Midbrain (tissue), 1 donor: ENCODE data around the gene CRELD2.
A peak's percentile ranks its signal among the peaks of the same experiment; 100 is the strongest.

Experiments
- DNase-seq: peaks from one replicate; lab custom pipeline; 2025; lab: John Stamatoyannopoulos, UW

The CRELD2 gene

DNA sequence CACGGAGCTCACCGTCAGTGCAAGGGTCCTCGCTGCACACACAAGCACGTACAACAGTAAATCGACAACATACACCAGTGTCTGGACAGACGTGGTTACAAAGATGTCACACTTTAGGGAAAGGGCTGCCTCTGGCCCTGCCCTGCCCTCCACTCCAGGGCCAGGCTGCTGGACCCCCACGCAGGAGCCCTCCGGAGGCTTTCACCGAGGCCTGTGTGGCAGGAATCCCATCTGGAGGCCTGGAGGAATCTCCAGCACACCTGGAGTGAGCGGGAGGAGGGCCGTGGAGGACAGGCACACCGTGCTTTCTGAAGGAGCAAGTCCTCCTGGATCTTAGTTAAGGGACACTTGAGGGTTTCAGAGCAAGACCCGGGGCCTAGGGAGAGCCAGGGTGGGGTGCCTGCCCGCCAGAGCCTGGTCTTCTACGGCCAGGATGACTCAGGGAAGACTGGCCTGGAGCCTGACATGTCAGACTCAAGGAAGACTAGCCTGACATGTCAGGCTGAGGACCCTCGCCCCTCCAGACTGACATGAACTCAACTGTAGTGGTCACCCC, 40.0 kb downstream of the CRELD2 start:
- DNase-seq = no peak

DNA sequence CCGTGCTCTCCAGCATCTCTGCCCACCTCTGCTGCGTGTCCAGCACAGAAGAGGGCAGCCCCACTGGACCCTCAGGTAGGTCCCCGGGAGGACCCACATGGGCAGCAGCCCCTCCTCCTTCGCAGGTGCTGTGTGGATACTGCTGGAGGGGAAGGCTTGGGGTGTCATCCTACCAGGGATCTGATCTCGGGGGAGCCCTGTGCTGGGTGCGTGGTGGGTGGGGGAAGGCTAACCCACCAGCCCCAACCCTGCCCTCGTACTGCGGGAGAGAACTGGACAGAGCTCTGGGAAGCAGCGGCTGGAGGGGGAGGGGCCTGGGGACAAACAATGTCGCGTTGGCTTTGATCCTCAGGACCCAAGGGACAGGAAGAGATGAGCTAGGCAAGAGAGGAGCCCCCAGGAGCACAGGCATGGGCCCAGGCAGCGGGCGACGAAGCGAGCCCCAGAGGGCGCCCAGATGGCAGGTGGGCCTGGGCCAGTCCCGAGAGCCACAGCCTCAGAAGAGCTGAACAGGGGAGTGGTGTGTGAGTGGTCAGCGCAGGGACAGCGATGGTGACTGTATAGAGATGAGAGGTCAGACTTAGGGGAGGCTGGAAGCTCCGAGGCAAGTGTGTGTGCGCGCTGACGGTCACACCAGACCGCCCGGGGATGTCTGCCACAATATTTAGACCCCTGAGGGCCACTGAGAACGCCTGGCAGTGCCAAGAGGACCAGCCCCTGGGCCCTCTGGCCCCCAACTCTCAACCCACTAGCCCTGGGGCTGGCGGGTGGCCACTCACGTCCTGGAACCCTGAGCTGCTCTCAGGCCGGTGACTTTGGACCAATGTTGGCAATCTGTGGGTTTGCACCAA, 40.7 kb downstream of the CRELD2 start:
- DNase-seq = no peak

DNA sequence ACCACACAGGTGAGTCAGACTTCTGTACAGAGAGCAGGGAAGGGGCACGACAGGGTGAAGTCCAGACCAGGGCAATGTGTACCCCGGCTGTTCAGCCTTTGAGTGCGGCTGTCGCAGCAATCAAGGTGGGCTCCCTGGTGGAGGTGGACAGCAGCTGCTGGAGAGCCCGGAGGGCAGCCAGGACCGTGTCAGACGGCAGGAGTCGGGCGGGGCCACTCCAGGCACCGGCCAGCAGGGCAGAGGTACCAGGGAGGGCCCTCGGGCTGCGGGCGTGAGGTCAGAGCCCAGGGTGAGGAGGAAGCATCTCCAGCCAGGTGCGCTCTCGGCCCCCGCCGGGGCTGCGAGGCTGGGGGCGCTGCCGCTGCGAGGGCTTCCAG, 41.3 kb downstream of the CRELD2 start:
- no peak for DNase-seq

DNA sequence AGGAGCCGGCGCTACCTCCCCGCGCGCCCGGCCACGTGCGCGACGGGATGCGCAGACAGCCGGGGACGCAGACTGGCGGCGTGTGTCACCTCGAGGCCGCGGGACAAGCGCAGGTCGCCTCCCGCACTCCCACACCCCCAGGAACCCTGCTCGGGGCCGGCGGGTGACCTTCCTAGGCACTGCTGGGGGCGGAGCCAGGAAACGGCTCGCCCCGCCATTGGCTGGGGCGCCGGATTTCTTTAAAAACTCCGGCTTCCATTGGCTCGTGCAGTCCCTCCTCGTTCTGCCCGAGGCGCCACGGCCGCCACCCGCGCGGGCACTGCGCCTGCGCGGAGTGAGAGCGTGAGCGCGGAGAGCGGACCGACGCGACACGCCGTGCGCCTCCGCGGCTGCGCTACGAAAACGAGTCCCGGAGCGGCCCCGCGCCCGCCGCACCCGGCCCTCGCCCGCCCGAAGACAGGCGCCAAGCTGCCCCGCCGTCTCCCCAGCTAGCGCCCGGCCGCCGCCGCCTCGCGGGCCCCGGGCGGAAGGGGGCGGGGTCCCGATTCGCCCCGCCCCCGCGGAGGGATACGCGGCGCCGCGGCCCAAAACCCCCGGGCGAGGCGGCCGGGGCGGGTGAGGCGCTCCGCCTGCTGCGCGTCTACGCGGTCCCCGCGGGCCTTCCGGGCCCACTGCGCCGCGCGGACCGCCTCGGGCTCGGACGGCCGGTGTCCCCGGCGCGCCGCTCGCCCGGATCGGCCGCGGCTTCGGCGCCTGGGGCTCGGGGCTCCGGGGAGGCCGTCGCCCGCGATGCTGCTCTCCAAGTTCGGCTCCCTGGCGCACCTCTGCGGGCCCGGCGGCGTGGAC, 41.9 kb downstream of the CRELD2 start, which contains the start of gene PIM3:
Gene PIM3 (plus strand): TSS at position 614 of the 846 bp plus-strand sequence. CDS start 176 bp downstream, at position 790.
- DNase-seq = peak; percentile 98

DNA sequence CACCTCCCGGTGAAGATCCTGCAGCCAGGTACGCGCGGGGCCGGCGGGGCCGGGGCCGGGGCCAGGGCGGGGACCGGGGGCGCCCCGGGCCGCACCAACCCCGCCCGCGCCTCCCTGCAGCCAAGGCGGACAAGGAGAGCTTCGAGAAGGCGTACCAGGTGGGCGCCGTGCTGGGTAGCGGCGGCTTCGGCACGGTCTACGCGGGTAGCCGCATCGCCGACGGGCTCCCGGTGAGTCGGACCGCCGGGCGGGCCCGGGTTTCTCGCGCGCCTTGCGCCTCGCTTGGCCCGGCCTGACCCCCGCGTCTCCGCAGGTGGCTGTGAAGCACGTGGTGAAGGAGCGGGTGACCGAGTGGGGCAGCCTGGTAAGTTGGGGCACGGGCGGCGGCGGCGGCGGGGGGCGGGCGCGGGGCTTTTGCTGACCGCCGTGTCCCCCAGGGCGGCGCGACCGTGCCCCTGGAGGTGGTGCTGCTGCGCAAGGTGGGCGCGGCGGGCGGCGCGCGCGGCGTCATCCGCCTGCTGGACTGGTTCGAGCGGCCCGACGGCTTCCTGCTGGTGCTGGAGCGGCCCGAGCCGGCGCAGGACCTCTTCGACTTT, 42.7 kb downstream of the CRELD2 start:
- DNase-seq = no peak

DNA sequence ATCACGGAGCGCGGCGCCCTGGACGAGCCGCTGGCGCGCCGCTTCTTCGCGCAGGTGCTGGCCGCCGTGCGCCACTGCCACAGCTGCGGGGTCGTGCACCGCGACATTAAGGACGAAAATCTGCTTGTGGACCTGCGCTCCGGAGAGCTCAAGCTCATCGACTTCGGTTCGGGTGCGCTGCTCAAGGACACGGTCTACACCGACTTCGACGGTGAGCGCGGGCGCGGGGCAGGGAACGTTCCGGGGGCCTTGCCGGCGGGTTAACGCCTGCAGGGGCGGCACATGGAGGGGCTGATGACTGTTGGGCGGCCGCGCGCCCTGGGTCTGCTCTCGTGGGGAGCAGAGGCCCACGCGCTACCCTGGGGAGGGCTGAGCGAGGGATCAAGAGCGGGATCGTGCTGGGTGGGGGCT, 43.2 kb downstream of the CRELD2 start:
- no peak for DNase-seq

DNA sequence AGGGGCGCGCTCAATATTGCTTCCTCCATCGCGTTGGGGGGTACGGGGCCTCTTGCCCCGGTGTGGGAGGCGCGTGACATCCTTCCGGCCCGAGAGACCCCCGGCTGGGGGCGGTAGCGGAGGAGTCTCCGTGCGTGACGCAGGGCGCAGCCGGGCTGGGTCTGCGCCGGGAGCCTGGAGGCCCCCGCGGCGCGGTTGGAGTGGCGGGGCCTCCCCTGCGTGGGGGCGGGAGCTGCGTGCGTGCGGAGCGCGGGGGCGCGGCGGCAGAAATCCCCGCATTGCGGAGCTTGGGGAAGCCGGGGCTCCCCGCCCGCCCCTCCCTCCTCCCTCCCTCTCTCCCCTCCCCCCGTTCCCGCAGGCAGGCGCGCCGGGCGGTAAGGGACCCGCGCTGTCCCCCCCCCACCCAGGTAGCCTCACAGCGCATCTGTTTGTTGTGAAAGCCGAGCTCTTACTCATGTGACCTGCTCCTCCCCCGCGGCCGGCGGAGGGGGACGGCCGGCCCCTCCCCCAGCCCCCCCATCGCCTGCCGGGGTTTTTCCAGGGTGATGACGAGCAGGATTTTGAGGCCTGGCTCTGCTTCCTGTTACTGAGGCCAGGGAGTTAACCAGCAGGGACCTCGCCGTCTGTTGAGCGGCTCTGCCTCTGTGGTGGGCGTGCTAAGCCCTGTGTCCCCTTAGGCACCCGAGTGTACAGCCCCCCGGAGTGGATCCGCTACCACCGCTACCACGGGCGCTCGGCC, 43.7 kb downstream of the CRELD2 start:
- DNase-seq = peak; percentile 72

DNA sequence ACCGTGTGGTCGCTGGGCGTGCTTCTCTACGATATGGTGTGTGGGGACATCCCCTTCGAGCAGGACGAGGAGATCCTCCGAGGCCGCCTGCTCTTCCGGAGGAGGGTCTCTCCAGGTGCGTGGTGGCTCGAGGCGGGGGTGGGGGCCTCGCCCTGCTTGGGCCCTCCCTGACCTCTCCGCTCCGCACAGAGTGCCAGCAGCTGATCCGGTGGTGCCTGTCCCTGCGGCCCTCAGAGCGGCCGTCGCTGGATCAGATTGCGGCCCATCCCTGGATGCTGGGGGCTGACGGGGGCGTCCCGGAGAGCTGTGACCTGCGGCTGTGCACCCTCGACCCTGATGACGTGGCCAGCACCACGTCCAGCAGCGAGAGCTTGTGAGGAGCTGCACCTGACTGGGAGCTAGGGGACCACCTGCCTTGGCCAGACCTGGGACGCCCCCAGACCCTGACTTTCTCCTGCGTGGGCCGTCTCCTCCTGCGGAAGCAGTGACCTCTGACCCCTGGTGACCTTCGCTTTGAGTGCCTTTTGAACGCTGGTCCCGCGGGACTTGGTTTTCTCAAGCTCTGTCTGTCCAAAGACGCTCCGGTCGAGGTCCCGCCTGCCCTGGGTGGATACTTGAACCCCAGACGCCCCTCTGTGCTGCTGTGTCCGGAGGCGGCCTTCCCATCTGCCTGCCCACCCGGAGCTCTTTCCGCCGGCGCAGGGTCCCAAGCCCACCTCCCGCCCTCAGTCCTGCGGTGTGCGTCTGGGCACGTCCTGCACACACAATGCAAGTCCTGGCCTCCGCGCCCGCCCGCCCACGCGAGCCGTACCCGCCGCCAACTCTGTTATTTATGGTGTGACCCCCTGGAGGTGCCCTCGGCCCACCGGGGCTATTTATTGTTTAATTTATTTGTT, 44.6 kb downstream of the CRELD2 start:
- DNase-seq = no peak

DNA sequence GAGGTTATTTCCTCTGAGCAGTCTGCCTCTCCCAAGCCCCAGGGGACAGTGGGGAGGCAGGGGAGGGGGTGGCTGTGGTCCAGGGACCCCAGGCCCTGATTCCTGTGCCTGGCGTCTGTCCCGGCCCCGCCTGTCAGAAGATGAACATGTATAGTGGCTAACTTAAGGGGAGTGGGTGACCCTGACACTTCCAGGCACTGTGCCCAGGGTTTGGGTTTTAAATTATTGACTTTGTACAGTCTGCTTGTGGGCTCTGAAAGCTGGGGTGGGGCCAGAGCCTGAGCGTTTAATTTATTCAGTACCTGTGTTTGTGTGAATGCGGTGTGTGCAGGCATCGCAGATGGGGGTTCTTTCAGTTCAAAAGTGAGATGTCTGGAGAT, 45.2 kb downstream of the CRELD2 start:
- no peak for DNase-seq

DNA sequence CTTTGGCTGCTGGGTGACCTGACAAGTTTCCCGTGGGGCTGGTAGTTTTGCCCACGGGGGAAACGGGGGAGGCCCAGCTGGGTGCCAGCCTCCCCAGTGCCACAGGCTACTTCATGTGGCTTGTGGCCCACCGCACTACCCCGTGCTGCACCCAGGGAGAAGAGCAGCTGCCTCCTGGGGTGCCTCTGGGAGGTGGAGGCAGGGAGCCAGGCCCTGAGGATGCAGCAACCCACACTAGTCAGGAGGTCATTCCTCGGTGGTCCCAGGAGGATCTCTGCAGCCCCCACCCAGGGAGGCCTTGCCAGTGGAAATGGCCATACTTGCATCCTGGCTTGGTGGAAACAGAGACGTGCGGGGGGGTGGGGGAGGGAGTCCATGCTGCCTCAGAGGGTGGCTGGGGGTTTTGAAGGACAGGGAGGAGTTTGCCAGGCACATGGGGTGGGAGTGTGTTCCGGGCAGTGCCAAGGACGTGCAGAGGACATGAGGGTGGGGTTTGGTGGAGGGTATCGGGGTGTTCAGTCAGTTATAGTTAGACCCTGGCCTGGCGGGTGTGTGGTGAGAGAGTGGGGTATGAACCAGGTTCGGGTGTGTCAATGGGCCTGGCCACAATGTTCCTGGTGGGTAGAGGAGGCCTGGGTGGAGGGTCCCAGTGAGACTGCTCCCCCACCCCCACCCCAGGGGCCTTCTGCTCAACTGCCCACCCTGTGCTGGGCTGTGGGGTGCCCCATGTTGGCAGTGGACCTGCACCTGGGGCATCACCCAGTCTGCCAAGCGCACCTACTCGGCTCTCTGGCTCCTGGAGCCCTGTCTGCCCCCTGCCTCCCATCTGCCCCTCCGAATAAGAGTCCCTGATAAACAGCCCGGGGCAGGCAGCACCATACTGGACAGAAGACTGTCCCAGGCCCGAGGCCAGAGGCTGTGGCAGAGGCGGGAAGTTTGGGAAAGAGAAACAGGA, 46.0 kb downstream of the CRELD2 start:
- DNase-seq = no peak

DNA sequence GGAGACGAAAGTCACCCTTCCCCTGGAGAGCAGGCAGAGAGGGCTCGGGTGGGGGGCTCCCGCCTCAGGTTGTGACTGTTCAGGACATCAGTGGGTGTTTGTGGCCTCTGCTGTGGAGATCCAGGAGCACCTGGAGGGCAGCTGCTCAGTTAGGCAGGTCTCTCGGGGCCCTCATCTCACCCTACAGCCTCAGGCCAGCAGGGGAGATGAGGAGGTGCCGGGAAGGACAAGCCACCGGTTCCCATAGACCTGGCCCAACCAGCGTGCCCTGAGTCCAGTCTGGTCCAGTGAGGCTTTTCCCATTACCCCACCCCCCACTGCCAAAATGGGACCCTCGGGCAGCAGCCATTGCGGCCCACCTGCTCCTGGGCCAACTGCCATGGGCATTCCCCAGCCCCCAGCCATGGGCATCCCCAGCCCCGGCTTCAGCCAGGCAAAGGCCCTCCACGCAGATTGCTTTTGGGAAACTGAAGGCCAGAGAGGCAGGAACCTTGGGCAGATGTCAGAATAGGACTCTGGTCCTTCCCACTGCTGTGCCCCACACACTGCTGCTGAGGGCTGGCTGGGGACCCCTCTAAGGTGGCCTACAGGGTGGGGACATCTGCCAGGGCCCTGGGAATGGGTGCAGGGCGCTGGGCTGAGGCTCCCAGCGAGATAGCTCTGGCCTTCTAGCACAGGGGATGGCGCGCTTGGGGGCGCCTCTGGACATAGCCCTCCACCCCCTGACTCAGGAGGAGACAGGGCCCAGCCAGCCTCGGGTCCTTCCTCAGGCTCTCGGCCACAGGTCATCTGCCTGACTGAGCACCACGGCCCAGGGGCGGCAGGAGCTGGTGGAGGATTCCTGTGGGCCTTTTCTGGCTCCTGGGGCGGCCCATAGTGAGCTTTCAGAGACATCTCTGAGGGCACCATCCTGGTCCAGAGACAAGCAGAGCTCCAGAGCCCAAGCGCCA, 46.9 kb downstream of the CRELD2 start:
- no peak for DNase-seq

DNA sequence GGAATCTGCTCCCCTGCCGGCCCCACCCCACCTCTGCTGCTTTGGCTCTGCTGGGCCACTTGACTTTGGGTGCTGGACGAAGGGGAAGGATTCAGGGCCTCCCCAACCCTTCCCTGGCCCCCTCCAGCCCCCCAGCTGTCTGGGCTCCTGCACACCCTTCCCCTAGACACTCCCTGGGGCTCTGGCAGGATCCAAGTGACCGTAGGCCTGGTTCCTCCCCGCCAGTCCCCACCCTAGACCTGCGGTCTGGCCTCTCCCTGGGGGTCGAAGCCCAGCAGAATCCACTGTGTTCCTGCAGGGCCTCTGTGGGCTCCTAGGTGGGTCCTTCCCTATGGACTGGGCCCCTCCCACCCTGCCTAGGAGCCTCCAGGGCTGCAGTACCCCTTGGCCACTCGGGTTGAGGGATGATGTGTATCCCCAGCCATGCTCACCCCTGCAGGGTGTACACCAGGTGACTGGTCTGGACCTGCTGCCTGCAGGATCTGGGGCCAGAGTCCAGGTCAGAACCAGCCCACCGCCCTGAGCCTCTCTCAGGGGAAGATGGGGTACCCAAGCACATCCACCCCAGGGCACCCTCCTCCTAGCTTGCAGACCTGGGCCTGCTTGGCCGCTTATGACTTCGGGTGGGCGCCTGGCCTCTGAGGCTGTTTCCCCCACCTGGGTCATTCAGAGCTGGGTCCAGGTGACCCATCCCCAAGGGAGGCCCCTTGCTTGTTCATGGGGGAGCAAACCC, 47.8 kb downstream of the CRELD2 start:
- DNase-seq = no peak

DNA sequence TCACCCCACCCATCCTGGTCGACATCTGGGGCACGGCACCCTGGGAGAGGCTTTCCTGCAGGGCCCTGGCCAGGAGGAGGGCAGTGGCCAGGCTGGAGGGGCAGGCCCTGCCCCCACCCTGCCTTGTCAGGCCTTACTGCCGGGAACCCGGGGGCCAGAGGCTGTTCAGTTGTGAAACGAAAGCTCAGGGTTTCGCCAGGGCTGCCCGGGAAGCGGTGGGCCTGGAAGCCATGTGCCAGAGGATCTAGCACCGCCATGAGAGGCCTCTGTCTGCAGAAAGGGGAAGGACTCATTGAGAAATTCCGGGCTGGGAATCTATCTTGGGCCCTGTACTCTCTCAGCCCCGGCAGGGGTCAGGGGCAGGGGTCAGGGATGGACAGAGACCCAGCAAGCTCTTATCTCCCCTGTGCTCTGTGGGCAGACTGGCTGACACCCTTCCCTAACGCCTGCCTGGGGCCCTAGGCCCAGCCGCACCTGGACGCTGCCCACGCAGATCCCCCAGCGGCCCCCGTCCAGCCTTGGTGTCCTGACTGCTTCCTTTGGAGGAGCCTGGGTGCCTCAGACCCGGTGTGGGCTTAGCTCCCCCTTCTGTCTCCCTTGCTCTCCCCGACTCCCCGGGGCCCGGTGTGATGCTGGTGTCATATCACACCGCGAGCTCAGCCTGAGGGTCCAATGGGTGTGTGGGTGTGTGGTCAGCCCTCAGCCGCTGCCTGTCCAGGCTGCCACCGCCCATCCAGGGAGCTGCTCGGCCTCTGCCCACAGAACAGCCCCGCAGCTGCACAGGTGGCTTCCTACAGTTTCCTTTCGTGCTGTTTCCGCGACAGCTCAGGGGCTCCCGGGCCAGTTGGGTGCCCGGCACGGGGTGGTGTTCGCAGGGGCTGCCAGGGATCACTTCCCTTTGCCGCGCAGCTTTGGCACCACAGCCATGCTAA, 48.6 kb downstream of the CRELD2 start:
- DNase-seq = no peak

DNA sequence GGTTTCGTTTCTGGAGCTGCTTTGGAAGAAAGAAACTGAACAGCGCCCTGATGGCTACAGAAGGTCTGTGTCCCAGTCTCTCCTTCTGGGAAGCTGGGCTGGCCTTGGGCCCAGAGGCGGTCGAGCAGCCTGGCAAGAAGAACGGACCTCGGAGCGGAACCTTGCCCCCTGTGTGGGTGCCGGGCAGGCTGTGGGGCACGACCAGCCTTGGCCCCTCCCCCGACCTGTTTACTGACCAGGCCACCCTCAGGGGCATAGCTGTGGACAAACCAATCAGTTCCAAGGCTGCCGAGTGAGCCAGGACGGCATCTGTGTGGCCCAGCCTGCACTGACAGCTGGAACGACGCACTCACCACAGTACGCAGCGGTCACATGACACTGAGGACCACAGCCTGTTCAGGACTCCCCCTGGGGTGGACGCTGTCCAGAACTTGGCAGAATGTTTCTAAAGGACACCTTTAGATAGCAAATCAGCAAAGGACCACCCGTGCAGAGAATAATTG, 49.3 kb downstream of the CRELD2 start:
- DNase-seq = peak; percentile 44

DNA sequence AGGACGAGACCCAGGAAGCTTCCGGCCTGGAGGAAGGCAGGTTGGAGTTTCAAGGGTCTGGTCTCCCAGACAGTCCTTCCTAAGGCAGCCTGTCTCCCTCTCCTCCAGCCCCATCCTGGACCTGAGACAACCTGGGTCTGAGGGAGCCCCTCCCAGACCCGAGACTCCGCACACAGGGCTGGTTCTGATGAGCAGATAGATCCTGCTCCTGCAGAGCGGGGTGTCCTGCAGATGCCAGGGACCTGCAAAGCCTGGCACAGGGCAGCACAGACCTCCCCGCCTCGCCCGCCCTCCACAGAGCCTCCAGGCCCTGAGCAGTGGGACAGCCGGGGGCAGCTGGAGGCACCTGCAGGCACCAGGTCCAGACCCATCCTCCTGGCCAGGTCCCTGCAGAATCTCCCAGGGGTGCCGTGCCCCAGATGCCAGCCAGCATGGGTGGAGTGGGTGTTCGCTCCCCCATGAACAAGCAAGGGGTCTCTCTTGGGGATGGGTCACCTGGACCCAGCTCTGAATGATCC, 49.9 kb downstream of the CRELD2 start:
- DNase-seq = no peak
